Endothelial cell of umbilical vein (primary cell): ENCODE measurements around the gene VPS37C. TPM values are rescaled to one million over a fixed set of nuclear protein-coding genes. Genes with fewer than 3 reads are reported as not detected.

Source experiments
- BruUV-seq: library from RNA; stranded (reverse); fragments of 400-500 nt; replicated peaks from 2 replicates; lab custom pipeline; 2021; lab: Mats Ljungman, UMichigan
- CTCF ChIA-PET: fragments of 300-600, 350-600 bp; sonication (Branson Sonifier 250); formaldehyde crosslinking; loops from one replicate; lab custom pipeline; 2021; ENCODE audit warnings: antibody characterized with exemption, inconsistent platforms; lab: Charles Lee
- POLR2A ChIA-PET: fragments of 300-600, 350-600 bp; sonication (Branson Sonifier 250); formaldehyde crosslinking; loops from one replicate; lab custom pipeline; 2021; ENCODE audit warnings: antibody characterized with exemption, inconsistent platforms; lab: Charles Lee
- DNase-seq: peaks from one replicate; pipeline ENCODE4 v3.0.0-alpha.2; 2011; ENCODE audit warnings: low read depth, low spot score
- FAIRE-seq: peaks from 2 replicates; lab custom pipeline; 2011; peaks lifted over from hg19 to GRCh38; lab: Jason Lieb, UNC
- H2AFZ ChIP-seq: 2 replicates; pipeline ENCODE4 v1.6.0; 2012; ENCODE audit warnings: low read depth, low read length, control low read depth, inconsistent platforms
- H3K27ac ChIP-seq: 2 replicates; pipeline ENCODE4 v1.5.1; 2011; ENCODE audit warnings: low read depth, mild to moderate bottlenecking, control low read depth, low read length, moderate library complexity; ENCODE audit not compliant: insufficient read depth
- H3K27me3 ChIP-seq, 2 experiments: 2 replicates each; pipeline versions ENCODE4 v1.6.0 to v1.6.1; 2011; ENCODE audit warnings: low read length in 2 of 2, mixed read lengths in 1 of 2; ENCODE audit not compliant: control insufficient read depth in 2 of 2, insufficient read depth in 2 of 2
- H3K36me3 ChIP-seq, 2 experiments: 2 replicates in 1 of 2; 3 replicates in 1 of 2; pipeline ENCODE4 v1.5.1; 2011; ENCODE audit warnings: low read length in 2 of 2, mild to moderate bottlenecking in 1 of 2, moderate library complexity in 1 of 2; ENCODE audit not compliant: control insufficient read depth in 2 of 2, insufficient read depth in 2 of 2; ENCODE audit errors: extremely low read depth in 1 of 2
- H3K4me1 ChIP-seq: 3 replicates; pipeline ENCODE4 v1.5.1; 2011; ENCODE audit warnings: mild to moderate bottlenecking, low read length; ENCODE audit not compliant: control insufficient read depth, insufficient read depth; ENCODE audit errors: extremely low read depth
- H3K4me2 ChIP-seq: 2 replicates; pipeline ENCODE4 v1.6.1; 2011; ENCODE audit warnings: low read length, control low read depth, mixed read lengths; ENCODE audit not compliant: insufficient read depth
- H3K4me3 ChIP-seq, 3 experiments: fragments of 200-600 bp in 1 of 3; sonication (generic), shearing (Covaris generic) in 1 of 3; replicated peaks in 1 of 3; 2 replicates each; pipeline ENCODE4 v1.5.1; 2011 to 2016; ENCODE audit warnings: control low read depth in 3 of 3, low read length in 3 of 3, mild to moderate bottlenecking in 2 of 3, inconsistent platforms in 1 of 3, low read depth in 1 of 3, moderate library complexity in 1 of 3; ENCODE audit not compliant: insufficient read depth in 1 of 3
- H3K79me2 ChIP-seq: 2 replicates; pipeline ENCODE4 v1.6.0; 2012; ENCODE audit warnings: low read length, inconsistent platforms; ENCODE audit not compliant: control insufficient read depth, insufficient read depth
- H3K9ac ChIP-seq: replicated peaks from 2 replicates; pipeline ENCODE3; 2011; ENCODE audit warnings: low read length, control low read depth; ENCODE audit not compliant: insufficient read depth; ENCODE audit errors: extremely low read depth
- H3K9me1 ChIP-seq: replicated peaks from 3 replicates; pipeline ENCODE4 v1.6.0; 2011; ENCODE audit warnings: mild to moderate bottlenecking, low read length; ENCODE audit not compliant: control insufficient read depth, insufficient read depth; ENCODE audit errors: extremely low read depth
- H3K9me3 ChIP-seq: replicated peaks from 2 replicates; pipeline ENCODE4 v1.5.1; 2012; ENCODE audit warnings: low read length, inconsistent platforms; ENCODE audit not compliant: control insufficient read depth, insufficient read depth
- H4K20me1 ChIP-seq: replicated peaks from 2 replicates; pipeline ENCODE3; 2011; ENCODE audit warnings: mild to moderate bottlenecking, low read length; ENCODE audit not compliant: control insufficient read depth, insufficient read depth; ENCODE audit errors: extremely low read depth
- CTCF ChIP-seq, 2 donors: IDR thresholded peaks; 1 replicate in 1 of 2; 2 replicates in 1 of 2; pipeline ENCODE4 v1.5.1; 2011; ENCODE audit warnings: low read length in 2 of 2, mild to moderate bottlenecking in 2 of 2, moderate library complexity in 2 of 2, control low read depth in 1 of 2, inconsistent platforms in 1 of 2, low read depth in 1 of 2; ENCODE audit not compliant: insufficient read depth in 1 of 2; ENCODE audit errors: extremely low read depth in 1 of 2
- EZH2 ChIP-seq: IDR thresholded peaks from 2 replicates; pipeline ENCODE4 v1.6.1; 2012; ENCODE audit warnings: borderline replicate concordance, low read depth, mild to moderate bottlenecking, moderate library complexity, low read length, inconsistent platforms; ENCODE audit not compliant: severe bottlenecking
- FOS ChIP-seq: IDR thresholded peaks from 2 replicates; pipeline ENCODE4 v1.6.1; 2011; ENCODE audit warnings: mild to moderate bottlenecking, low read length, moderate library complexity, borderline replicate concordance; ENCODE audit not compliant: insufficient read depth
- GATA2 ChIP-seq: IDR thresholded peaks from 2 replicates; pipeline ENCODE4 v1.7.0; 2011; ENCODE audit warnings: low read depth, mild to moderate bottlenecking, moderate library complexity, mixed read lengths, low read length; ENCODE audit not compliant: insufficient read length, insufficient read depth
- JUN ChIP-seq: IDR thresholded peaks from 2 replicates; pipeline ENCODE4 v1.6.1; 2011; ENCODE audit warnings: borderline replicate concordance, low read depth; ENCODE audit not compliant: insufficient read length, insufficient read depth
- MAX ChIP-seq: IDR thresholded peaks from 2 replicates; pipeline ENCODE4 v1.6.1; 2011; ENCODE audit not compliant: insufficient read depth, insufficient read length
- MYC ChIP-seq: IDR thresholded peaks from one replicate; pipeline ENCODE4 v1.6.1; 2011; ENCODE audit warnings: mild to moderate bottlenecking, low read depth, low read length
- POLR2A ChIP-seq: IDR thresholded peaks from 2 replicates; pipeline ENCODE4 v1.6.1; 2012; ENCODE audit warnings: low read depth, mild to moderate bottlenecking, control low read depth, low read length
- POLR2AphosphoS5 ChIP-seq: IDR thresholded peaks from 2 replicates; pipeline ENCODE4 v1.6.1; 2012; ENCODE audit warnings: low read depth, mild to moderate bottlenecking, control low read depth, low read length, moderate library complexity; ENCODE audit not compliant: insufficient read depth
- dilution Hi-C: fragments of 300-500 bp; cut with MboI; formaldehyde crosslinking; loops from one replicate; pipeline ENCODE4 v1.15.0; 2019; ENCODE audit warnings: low sequenced_read_pairs; ENCODE audit not compliant: extremely low pct_ligation_motif_present
- intact Hi-C: fragments of 100-400 bp; cut with micrococcal nuclease; formaldehyde crosslinking; loops from one replicate; pipeline ENCODE4 v1.10.0; 2022
- polyA plus RNA-seq, 4 experiments: library from polyadenylated mRNA; depleted of rRNA in 3 of 4; stranded (reverse) in 3 of 4; unstranded in 1 of 4; fragments of >200 nt; gene quantifications; 2 replicates each; pipeline versions ENCODE4 v1.2.1 to v1.2.3, GENCODE V29; 2011 to 2012; ENCODE audit warnings: missing spikeins in 1 of 4
- total RNA-seq: library from RNA; stranded (reverse); gene quantifications from 2 replicates; pipeline ENCODE4 v1.2.3, GENCODE V29; 2021

Gene VPS37C
- total and polyA plus RNA-seq, 2 donors (not counting 3 experiments of a cell fraction or from before 2014, with no cell fraction given): 17.7 to 23.4 TPM

- BruUV-seq: no TSS peak
Observed at GRCh38 chr11:61104963-61105362, 56.3 kb downstream of the VPS37C start.

More at GRCh38 chr11:61104963-61105362, 56.3 kb downstream of the VPS37C start:
- DNase-seq (no peak), FAIRE-seq (no peak)
- no peak overlapping the region for H3K4me2 ChIP-seq
- no peak overlapping the region for H3K27ac ChIP-seq
- no peak overlapping the region for H2AFZ ChIP-seq
- no peaks in the 10 kb centered on the region for H3K9me1 ChIP-seq
- no peaks in the 10 kb centered on the region for H3K27me3 ChIP-seq
- H3K9me3 ChIP-seq: no peaks in the 10 kb centered on the region
- H4K20me1 ChIP-seq: no peaks in the 10 kb centered on the region
- ChIA-PET POLR2A (no interaction called here), CTCF (no interaction called here)
- intact Hi-C loops: no loop called here
- H3K79me2 ChIP-seq: no peaks in the 10 kb centered on the region
- dilution Hi-C loops: no loop called here
- no peaks in the 10 kb centered on the region for H3K4me1 ChIP-seq
- H3K9ac ChIP-seq: no peak overlapping the region
- H3K36me3 ChIP-seq: no peaks in the 10 kb centered on the region
- TF ChIP-seq CTCF (IDR thresholded peaks at IDR 0.05; ENCODE audit: extremely low read depth in 1 of 2, insufficient read depth in 1 of 2, low read depth in 1 of 2, low read length in 2 of 2) (no peak), POLR2AphosphoS5 (no peak), MYC (no peak), MAX (no peak), POLR2A (no peak), FOS (no peak), JUN (no peak), EZH2 (no peak), GATA2 (no peak)
- no peak overlapping the region for H3K4me3 ChIP-seq
